Fibroblast of upper back skin (primary cell): ENCODE results near the gene DNAJB6.
A peak's percentile ranks its signal among the peaks of the same experiment; 100 is the strongest.
"Not testable (repeated sequence)": the region's sequence is repeated elsewhere in the genome, so short reads cannot be mapped to it uniquely, and the experiment has no call there.

Experiments used
- DNase-seq: peaks from one replicate; pipeline ENCODE4 v3.0.0-alpha.2; 2013

DNAJB6 gene

GRCh38 chr7:157329447-157329846 is 7.4 kb upstream of the DNAJB6 start:
- DNase-seq, result no peak

GRCh38 chr7:157330567-157330966 is 6.2 kb upstream of the DNAJB6 start:
- not testable (repeated sequence) for DNase-seq

- not testable (repeated sequence) for DNase-seq
Observed at GRCh38 chr7:157331049-157331448, 5.8 kb upstream of the DNAJB6 start.

- DNase-seq, result no peak
Observed at GRCh38 chr7:157335236-157335635, 1.6 kb upstream of the DNAJB6 start.

- no peak for DNase-seq
Observed at GRCh38 chr7:157335991-157336382, 817 bp upstream of the DNAJB6 start.

GRCh38 chr7:157337316-157338149 is 729 bp downstream of the DNAJB6 start:
- no peak for DNase-seq

- DNase-seq, result peak; percentile 73
Observed at GRCh38 chr7:157339777-157340677, 3.2 kb downstream of the DNAJB6 start.

GRCh38 chr7:157347217-157347904 is 10.6 kb downstream of the DNAJB6 start:
- peak; percentile 79 for DNase-seq

GRCh38 chr7:157348548-157348947 is 11.7 kb downstream of the DNAJB6 start:
- DNase-seq, result no peak

- no peak for DNase-seq
Observed at GRCh38 chr7:157352516-157352915, 15.7 kb downstream of the DNAJB6 start.

- no peak for DNase-seq
Observed at GRCh38 chr7:157355784-157356511, 19.1 kb downstream of the DNAJB6 start.

- no peak for DNase-seq
Observed at GRCh38 chr7:157357129-157358040, 20.6 kb downstream of the DNAJB6 start.

- DNase-seq, result no peak
Observed at GRCh38 chr7:157358041-157358752, 21.4 kb downstream of the DNAJB6 start.

GRCh38 chr7:157358753-157359096 is 21.9 kb downstream of the DNAJB6 start:
- DNase-seq, result no peak

- DNase-seq, result no peak
Observed at GRCh38 chr7:157359581-157359980, 22.8 kb downstream of the DNAJB6 start.

GRCh38 chr7:157360483-157361025 is 23.8 kb downstream of the DNAJB6 start:
- no peak for DNase-seq

- no peak for DNase-seq
Observed at GRCh38 chr7:157361537-157361936, 24.7 kb downstream of the DNAJB6 start.

- no peak for DNase-seq
Observed at GRCh38 chr7:157362729-157363128, 25.9 kb downstream of the DNAJB6 start.

- DNase-seq, result no peak
Observed at GRCh38 chr7:157366722-157367121, 29.9 kb downstream of the DNAJB6 start.

GRCh38 chr7:157368955-157369354 is 32.2 kb downstream of the DNAJB6 start:
- no peak for DNase-seq

GRCh38 chr7:157370742-157371141 is 33.9 kb downstream of the DNAJB6 start:
- no peak for DNase-seq
